ENCODE measurements around the gene CASD1.
A peak's percentile ranks its signal among the peaks of the same experiment; 100 is the strongest.

Gene CASD1

GRCh38 chr7:94590526-94591162 is 81.0 kb downstream of the CASD1 start:
- no peak for DNase-seq

GRCh38 chr7:94591176-94591575 is 81.6 kb downstream of the CASD1 start:
- DNase-seq: no peak

- no peak for DNase-seq
Measured at GRCh38 chr7:94594882-94595281, 85.3 kb downstream of the CASD1 start.

GRCh38 chr7:94595717-94596116 is 86.1 kb downstream of the CASD1 start:
- DNase-seq: peak in 1 of 3 experiments; percentile 25

GRCh38 chr7:94600267-94600666 is 90.7 kb downstream of the CASD1 start:
- DNase-seq: peak in 1 of 3 experiments; percentile 14

GRCh38 chr7:94602181-94602580 is 92.6 kb downstream of the CASD1 start:
- no peak for DNase-seq

GRCh38 chr7:94605031-94605430 is 95.4 kb downstream of the CASD1 start:
- DNase-seq: no peak

Data from NCI-H1417 (cell line).